ENCODE data around the gene OXNAD1. TPM values are rescaled to one million over a fixed set of nuclear protein-coding genes. Genes with fewer than 3 reads are reported as not detected.
A peak's percentile ranks its signal among the peaks of the same experiment; 100 is the strongest.

OXNAD1 gene
- total RNA-seq, 1 experiment from 2014 or later, result 23.7 TPM

DNA sequence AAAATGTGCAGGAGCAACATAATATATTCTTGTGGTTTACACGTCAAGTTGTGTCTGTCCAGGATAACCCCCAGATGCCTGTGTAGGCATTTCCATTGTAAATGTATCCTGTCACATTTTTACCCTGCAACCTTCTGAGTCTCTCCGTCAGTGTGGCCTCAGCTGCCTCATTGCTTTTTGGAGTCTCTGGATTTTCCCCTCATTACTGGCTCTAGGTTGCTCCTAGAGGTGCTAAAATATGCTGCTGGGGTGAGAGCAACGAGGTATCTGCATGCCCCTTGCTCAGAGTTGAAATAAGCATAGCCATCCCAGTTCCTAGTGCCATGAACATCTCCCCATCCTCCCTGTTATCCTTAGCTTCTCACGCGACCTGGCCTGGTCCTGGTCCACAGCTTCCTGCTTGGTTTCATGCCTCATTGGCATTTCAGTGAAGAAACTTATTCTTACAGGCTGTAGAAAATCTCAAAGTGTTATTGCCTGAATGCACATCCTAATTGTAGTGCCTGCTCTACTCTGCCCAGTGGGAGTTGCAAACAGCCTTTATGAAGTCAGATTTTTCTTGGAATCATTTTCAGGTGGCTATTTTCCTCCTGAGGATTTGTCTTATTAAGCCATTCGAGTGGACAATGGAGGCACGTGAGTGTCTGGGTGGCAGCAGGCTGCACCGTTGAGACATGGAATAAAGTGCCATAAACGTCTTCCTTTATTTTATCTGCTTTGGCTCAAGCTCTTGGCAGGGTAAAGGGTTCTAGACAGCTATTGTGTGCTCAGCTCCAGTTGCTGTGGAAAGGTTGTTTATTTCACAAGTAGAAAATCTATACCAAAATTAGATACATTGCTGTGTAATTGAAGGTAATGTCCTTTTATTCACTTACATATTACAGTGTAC is 33.2 kb downstream of the OXNAD1 start:
- H3K4me2 ChIP-seq (ENCODE audit: insufficient read depth, insufficient read length, low read length), result no peak overlapping the region
- no peak for DNase-seq
- no peak overlapping the region for H4K5ac ChIP-seq (ENCODE audit: insufficient read length, low read depth, low read length)
- no peak overlapping the region for H2BK120ac ChIP-seq (ENCODE audit: low read depth, low read length, poor library complexity, severe bottlenecking)
- Mint-ChIP-seq H3K9me3 (peaks cover 3 to 9% of the 10 kb centered on the region in 2 experiments; a peak in 4 of 5 replicates), H3K27ac (peak overlapping the region in 1 of 3 experiments; percentile 0; a peak in 1 of 7 replicates), H3K27me3 (ENCODE audit: low read depth) (no peaks in the 10 kb centered on the region), H3K4me3 (no peak overlapping the region), H3K4me1 (peaks cover 25 to 34% of the 10 kb centered on the region in 2 experiments), H3K36me3 (ENCODE audit: insufficient read depth in 1 of 3, low read depth in 3 of 3) (peaks cover 37 to 50% (median 41%) of the 10 kb centered on the region in 3 experiments)
- no peak overlapping the region for H2BK20ac ChIP-seq (ENCODE audit: low read depth, low read length, poor library complexity, severe bottlenecking)
- no peaks in the 10 kb centered on the region for H3K79me2 ChIP-seq (ENCODE audit: insufficient read depth, low read length)
- H3T11ph ChIP-seq (ENCODE audit: low read length), result no peak overlapping the region
- H3K27me3 ChIP-seq (ENCODE audit: insufficient read depth, low read length), result no peaks in the 10 kb centered on the region
- no peak overlapping the region for H2BK12ac ChIP-seq (ENCODE audit: insufficient read length, low read depth, low read length)
- H2AK5ac ChIP-seq (ENCODE audit: insufficient read length, low read length), result no peak overlapping the region
- no peaks in the 10 kb centered on the region for H4K20me1 ChIP-seq (ENCODE audit: control insufficient read depth, insufficient read depth, insufficient read length)
- no peak overlapping the region for H3K4ac ChIP-seq (ENCODE audit: low read depth, low read length)
- no peak overlapping the region for H2BK5ac ChIP-seq (ENCODE audit: insufficient read length, low read length)
- no peaks in the 10 kb centered on the region for H3K23me2 ChIP-seq (ENCODE audit: insufficient read length, low read depth, low read length, poor library complexity, severe bottlenecking)
- no peak overlapping the region for H4K8ac ChIP-seq (replicated peaks; ENCODE audit: insufficient read length, low read depth, low read length)
- peaks cover 18% of the 10 kb centered on the region; the same call in 1 of the 2 replicates for H3K4me1 ChIP-seq (ENCODE audit: insufficient read depth, low read length)
- no peak overlapping the region for H3K14ac ChIP-seq (ENCODE audit: insufficient read depth, low read length)
- H2BK15ac ChIP-seq (ENCODE audit: low read depth, low read length), result no peak overlapping the region
- H3K27ac ChIP-seq (ENCODE audit: insufficient read length, low read depth, low read length), result no peak overlapping the region
- H3K9me3 ChIP-seq (ENCODE audit: control insufficient read depth, low read depth, low read length), result no peaks in the 10 kb centered on the region
- no peak overlapping the region for H4K91ac ChIP-seq (ENCODE audit: insufficient read length, low read depth, low read length)
- no CpG with 5 or more reads among the region's 9 CpGs for WGBS (ENCODE audit: extremely low coverage, insufficient read length, low lambda C conversion rate)
- no peak overlapping the region for H3K9ac ChIP-seq (ENCODE audit: extremely low read depth, insufficient read length, low read length)
- H2AFZ ChIP-seq (ENCODE audit: low read length), result no peak overlapping the region
- H3K79me1 ChIP-seq (ENCODE audit: insufficient read depth, low read depth, low read length, poor library complexity, severe bottlenecking), result no peaks in the 10 kb centered on the region
- TF ChIP-seq, protein P1, sequence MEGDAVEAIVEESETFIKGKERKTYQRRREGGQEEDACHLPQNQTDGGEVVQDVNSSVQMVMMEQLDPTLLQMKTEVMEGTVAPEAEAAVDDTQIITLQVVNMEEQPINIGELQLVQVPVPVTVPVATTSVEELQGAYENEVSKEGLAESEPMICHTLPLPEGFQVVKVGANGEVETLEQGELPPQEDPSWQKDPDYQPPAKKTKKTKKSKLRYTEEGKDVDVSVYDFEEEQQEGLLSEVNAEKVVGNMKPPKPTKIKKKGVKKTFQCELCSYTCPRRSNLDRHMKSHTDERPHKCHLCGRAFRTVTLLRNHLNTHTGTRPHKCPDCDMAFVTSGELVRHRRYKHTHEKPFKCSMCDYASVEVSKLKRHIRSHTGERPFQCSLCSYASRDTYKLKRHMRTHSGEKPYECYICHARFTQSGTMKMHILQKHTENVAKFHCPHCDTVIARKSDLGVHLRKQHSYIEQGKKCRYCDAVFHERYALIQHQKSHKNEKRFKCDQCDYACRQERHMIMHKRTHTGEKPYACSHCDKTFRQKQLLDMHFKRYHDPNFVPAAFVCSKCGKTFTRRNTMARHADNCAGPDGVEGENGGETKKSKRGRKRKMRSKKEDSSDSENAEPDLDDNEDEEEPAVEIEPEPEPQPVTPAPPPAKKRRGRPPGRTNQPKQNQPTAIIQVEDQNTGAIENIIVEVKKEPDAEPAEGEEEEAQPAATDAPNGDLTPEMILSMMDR (conservative IDR thresholded peaks at IDR 0.05), result no peak
- no peak overlapping the region for H3K23ac ChIP-seq (ENCODE audit: insufficient read length, low read depth, low read length)
- H3K56ac ChIP-seq (ENCODE audit: insufficient read length, low read depth, low read length), result no peak overlapping the region
- H3K18ac ChIP-seq (ENCODE audit: insufficient read length, low read depth, low read length), result no peak overlapping the region
